GM13977 (cell line): ENCODE data around the gene DNAH9.

ENCODE experiments used
- DNase-seq: peaks from one replicate; pipeline ENCODE4 v3.0.0; 2012; ENCODE audit warnings: low spot score
- CTCF ChIP-seq: IDR thresholded peaks from 2 replicates; pipeline ENCODE4 v1.5.1; 2012; ENCODE audit warnings: mild to moderate bottlenecking, control low read depth; ENCODE audit not compliant: insufficient read depth; ENCODE audit errors: extremely low read depth, missing control alignments
- in situ Hi-C: fragments of 300-500 bp; cut with MboI; formaldehyde crosslinking; loops from one replicate; pipeline ENCODE4 v1.12.0; 2022; ENCODE audit warnings: low sequenced_read_pairs, low pct_unique_long_range_greater_than_20kb, mixed read lengths, inconsistent platforms; ENCODE audit not compliant: unreplicated experiment

The DNAH9 gene

GRCh38 chr17:11900655-11901054 lies 302.4 kb downstream of the DNAH9 start:
- in situ Hi-C loops = no loop called here
- no peak for DNase-seq
- no peak for TF ChIP-seq CTCF

- TF ChIP-seq CTCF = no peak
- in situ Hi-C loops = no loop called here
- no peak for DNase-seq
Observed at GRCh38 chr17:11901931-11902330, 303.7 kb downstream of the DNAH9 start.

GRCh38 chr17:11908711-11909146 lies 310.5 kb downstream of the DNAH9 start:
- in situ Hi-C loops = no loop called here
- no peak for TF ChIP-seq CTCF
- no peak for DNase-seq

- in situ Hi-C loops = no loop called here
- TF ChIP-seq CTCF = no peak
- no peak for DNase-seq
Observed at GRCh38 chr17:11909348-11909747, 311.1 kb downstream of the DNAH9 start.

- DNase-seq = no peak
- in situ Hi-C loops = no loop called here
- no peak for TF ChIP-seq CTCF
Observed at GRCh38 chr17:11916091-11916490, 317.8 kb downstream of the DNAH9 start.

- no peak for TF ChIP-seq CTCF
- in situ Hi-C loops = no loop called here
- DNase-seq = no peak
Observed at GRCh38 chr17:11917415-11917814, 319.1 kb downstream of the DNAH9 start.

GRCh38 chr17:11921296-11921695 lies 323.0 kb downstream of the DNAH9 start:
- DNase-seq = no peak
- in situ Hi-C loops = no loop called here
- no peak for TF ChIP-seq CTCF
